Measurements from ENCODE around the gene FSTL1. TPM values are rescaled to one million over a fixed set of nuclear protein-coding genes. Genes with fewer than 3 reads are reported as not detected.
A peak's percentile ranks its signal among the peaks of the same experiment; 100 is the strongest.

FSTL1 gene
- total RNA-seq, 1 donor from 2014 or later, result 243 TPM

GRCh38 chr3:120457827-120458226 is 7.0 kb upstream of the FSTL1 start:
- Histone ChIP-seq H3K27me3 (ENCODE audit: low read depth) (no peaks in the 10 kb centered on the region), H3K9me3 (replicated peaks) (no peaks in the 10 kb centered on the region), H3K4me3 (no peak overlapping the region), H3K27ac (replicated peaks) (no peak overlapping the region), H3K4me1 (peaks cover 25% of the 10 kb centered on the region), H3K36me3 (no peaks in the 10 kb centered on the region)
- intact Hi-C loops (cut with micrococcal nuclease), result no loop called here
- no peak for DNase-seq
- TF ChIP-seq CTCF (IDR thresholded peaks at IDR 0.05; ENCODE audit: borderline replicate concordance), result no peak

GRCh38 chr3:120454076-120454689 is 3.4 kb upstream of the FSTL1 start:
- intact Hi-C loops (cut with micrococcal nuclease), result no loop called here
- no peak overlapping the region for H3K27ac ChIP-seq (replicated peaks)

GRCh38 chr3:120452816-120453215 is 2.0 kb upstream of the FSTL1 start:
- Histone ChIP-seq H3K9me3 (replicated peaks) (no peaks in the 10 kb centered on the region), H3K4me3 (no peak overlapping the region), H3K27ac (replicated peaks) (peak overlapping the region; percentile 98), H3K4me1 (peaks cover 39% of the 10 kb centered on the region), H3K36me3 (no peaks in the 10 kb centered on the region), H3K27me3 (ENCODE audit: low read depth) (no peaks in the 10 kb centered on the region)
- DNase-seq, result no peak
- no peak for TF ChIP-seq CTCF (IDR thresholded peaks at IDR 0.05; ENCODE audit: borderline replicate concordance)
- intact Hi-C loops (cut with micrococcal nuclease), result no loop called here

More at GRCh38 chr3:120454076-120454689, 3.4 kb upstream of the FSTL1 start:
- H3K4me3 ChIP-seq, result no peak overlapping the region
- no peaks in the 10 kb centered on the region for H3K9me3 ChIP-seq (replicated peaks)
- no peak for TF ChIP-seq CTCF (IDR thresholded peaks at IDR 0.05; ENCODE audit: borderline replicate concordance)
- no peak for DNase-seq
- H3K27me3 ChIP-seq (ENCODE audit: low read depth), result no peaks in the 10 kb centered on the region
- no peaks in the 10 kb centered on the region for H3K36me3 ChIP-seq
- H3K4me1 ChIP-seq, result peaks cover 25% of the 10 kb centered on the region

- H3K4me3 ChIP-seq, result peak overlapping the region; percentile 86
- no peak for TF ChIP-seq CTCF (IDR thresholded peaks at IDR 0.05; ENCODE audit: borderline replicate concordance)
- DNase-seq, result no peak
- H3K27ac ChIP-seq (replicated peaks), result peak overlapping the region; percentile 98
- intact Hi-C loops (cut with micrococcal nuclease), result no loop called here
- no peaks in the 10 kb centered on the region for H3K9me3 ChIP-seq (replicated peaks)
- H3K36me3 ChIP-seq, result peaks cover 7% of the 10 kb centered on the region
- no peaks in the 10 kb centered on the region for H3K27me3 ChIP-seq (ENCODE audit: low read depth)
- H3K4me1 ChIP-seq, result peaks cover 49% of the 10 kb centered on the region
These were observed 1.0 kb upstream of the FSTL1 start for GRCh38 chr3:120451806-120452205.

- no peak for TF ChIP-seq CTCF (IDR thresholded peaks at IDR 0.05; ENCODE audit: borderline replicate concordance)
- Histone ChIP-seq H3K4me1 (peaks cover 54% of the 10 kb centered on the region), H3K9me3 (replicated peaks) (no peaks in the 10 kb centered on the region), H3K27me3 (ENCODE audit: low read depth) (no peaks in the 10 kb centered on the region), H3K27ac (replicated peaks) (peak overlapping the region; percentile 98), H3K36me3 (peaks cover 12% of the 10 kb centered on the region), H3K4me3 (peak overlapping the region; percentile 86)
- peak; percentile 34 for DNase-seq
- intact Hi-C loops (cut with micrococcal nuclease), result no loop called here
These were observed 525 bp upstream of the FSTL1 start for GRCh38 chr3:120451272-120451761.
